ENCODE data around the gene HSPA14.
A peak's percentile ranks its signal among the peaks of the same experiment; 100 is the strongest.
"Not testable (repeated sequence)": the region's sequence is repeated elsewhere in the genome, so short reads cannot be mapped to it uniquely, and the experiment has no call there.

The HSPA14 gene

DNA sequence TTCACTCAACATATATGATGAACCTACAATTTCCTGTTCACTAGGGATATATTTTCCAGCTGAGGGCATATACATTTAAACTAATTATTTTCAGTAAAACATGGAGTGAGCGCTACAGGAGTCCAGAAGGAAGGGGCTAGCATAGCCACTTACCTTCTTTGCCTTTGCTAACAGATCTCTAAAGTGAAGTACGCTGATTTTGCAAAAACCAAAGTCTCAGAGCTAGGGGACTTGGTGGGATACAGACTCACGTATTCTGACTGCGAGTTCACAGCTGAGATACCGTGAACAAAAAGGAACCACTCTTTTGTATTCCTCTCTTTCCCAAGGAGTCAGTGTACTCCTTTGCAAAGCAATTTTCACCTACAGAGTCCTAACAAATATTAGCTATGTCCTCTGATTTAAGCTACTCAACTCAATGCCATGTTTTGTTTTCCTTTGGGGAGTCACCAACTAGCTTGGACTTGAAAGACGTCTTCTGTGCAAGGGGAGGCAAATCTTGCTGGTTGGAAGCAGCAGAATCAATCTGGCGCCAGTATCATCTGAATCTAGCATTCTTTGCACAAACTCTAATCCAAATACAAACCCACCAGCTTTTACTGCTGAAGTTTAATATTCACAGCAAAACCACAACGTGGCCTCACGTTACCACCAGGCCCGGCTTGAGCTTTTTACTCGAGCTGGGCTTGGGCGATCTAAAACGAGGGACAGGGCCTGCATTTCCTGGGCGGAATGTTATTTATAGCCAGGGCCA, 926 bp upstream of the HSPA14 start:
- no peak for DNase-seq

DNA sequence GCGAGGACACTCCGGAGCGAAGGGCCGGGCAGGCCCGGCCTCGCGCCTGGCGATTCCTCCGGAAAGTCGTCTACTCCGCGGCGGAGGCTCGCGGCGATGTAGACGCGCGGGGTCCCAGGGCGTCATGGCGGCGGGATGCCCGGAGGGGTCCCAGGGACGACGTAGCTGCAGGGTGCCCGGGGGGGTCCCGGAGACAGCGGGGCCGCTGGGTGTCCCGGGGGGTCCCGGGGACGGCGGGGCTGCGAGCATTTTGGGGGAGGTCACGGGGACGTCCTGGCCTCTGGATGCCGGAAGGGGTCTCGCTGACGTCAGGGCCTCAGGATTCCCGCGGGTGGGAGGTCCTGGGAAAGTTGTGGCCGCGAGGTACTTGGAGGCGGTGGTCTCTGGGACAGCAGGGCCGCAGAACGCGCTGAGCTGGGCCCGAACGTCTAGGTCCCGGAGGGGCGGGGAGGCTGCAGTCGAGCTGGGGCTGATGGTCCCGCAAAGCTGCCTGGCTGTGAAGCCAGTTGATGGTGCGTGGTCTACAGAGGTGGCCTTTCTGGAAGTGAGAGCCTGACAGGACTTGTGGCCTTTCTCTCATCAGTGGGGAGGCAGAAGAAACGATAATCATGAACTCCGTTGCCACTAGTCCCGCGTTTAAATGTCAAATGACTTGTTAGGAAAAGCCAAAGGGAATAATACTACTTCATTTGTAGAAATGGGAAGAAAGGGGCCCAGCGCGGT, 637 bp downstream of the HSPA14 start:
- no peak for DNase-seq

- DNase-seq = no peak
Measured at GRCh38 chr10:14839305-14839695, 1.2 kb downstream of the HSPA14 start.

DNA sequence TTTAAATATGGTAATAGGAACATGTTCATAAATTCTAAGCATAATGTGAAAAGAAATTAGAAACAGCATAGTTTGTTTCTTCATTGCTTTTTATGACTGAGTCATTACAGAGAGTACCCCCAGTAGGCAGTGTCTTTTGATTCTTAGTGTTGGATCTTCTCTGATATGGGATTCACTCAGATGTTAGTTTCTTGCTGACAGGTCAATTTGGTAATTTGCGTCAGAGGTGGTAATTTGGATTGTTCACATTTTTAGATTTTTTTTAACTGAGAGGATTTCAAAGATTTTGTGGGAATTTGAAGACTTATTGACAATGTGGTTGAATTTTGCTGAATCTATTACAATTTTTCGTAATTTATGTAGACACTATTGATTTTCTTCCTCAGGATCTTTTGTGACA, 2.1 kb downstream of the HSPA14 start:
- DNase-seq = no peak

- DNase-seq = peak; percentile 18 to 36
Measured at GRCh38 chr10:14843327-14843988, 5.4 kb downstream of the HSPA14 start.

GRCh38 chr10:14844948-14845347, 6.8 kb downstream of the HSPA14 start:
- no peak for DNase-seq

- DNase-seq = no peak
Measured at GRCh38 chr10:14852236-14852635, 14.1 kb downstream of the HSPA14 start.

DNA sequence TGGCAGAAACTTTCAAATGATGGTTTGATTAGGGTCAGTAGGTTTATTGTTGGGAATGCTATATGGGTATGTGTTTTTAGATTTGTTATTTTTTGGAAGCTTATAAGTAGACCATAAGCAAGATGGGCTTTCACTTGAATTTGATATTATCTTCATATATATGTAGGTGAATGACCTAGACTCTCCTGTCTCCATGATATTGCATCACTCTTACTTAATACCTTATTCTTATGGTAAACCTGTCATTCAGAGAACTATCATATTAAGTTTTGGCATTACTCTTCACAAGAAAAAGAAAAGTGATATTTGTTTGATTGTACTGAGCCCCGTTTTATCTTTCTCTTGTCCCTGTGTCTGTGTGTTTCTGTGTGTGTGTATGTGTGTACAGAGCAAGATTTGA, 17.3 kb downstream of the HSPA14 start:
- DNase-seq = no peak

DNA sequence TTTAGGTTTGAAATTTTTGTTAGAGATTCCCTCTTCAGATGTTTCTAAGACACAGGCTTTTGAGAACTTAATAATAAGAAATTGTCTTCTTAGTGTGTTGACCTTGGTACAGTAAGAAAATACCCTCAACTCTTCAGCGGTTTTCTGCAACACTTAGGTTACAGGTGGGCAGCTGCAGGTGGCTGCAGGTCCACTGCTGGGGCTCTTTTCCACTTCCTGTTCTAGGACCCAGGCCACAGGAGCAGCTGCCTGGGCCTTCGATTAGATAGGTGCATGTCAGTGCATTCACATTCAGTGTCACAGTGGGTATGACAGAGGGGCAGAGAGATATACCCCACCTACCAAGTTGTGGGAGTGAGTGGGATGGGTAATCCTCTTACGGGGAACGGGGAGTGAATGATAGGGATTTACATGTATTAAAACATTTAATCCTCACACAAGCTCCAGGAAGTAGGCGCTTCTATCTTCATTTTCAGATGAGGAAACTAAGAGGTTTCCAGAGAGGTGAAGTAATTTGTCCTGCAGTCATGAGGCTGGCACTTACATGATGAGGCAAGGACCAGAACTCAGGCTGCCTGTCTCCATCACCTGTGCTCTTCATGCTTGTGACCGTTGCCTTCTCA, 20.3 kb downstream of the HSPA14 start:
- DNase-seq = no peak

GRCh38 chr10:14859043-14859442, 20.9 kb downstream of the HSPA14 start:
- no peak for DNase-seq

DNA sequence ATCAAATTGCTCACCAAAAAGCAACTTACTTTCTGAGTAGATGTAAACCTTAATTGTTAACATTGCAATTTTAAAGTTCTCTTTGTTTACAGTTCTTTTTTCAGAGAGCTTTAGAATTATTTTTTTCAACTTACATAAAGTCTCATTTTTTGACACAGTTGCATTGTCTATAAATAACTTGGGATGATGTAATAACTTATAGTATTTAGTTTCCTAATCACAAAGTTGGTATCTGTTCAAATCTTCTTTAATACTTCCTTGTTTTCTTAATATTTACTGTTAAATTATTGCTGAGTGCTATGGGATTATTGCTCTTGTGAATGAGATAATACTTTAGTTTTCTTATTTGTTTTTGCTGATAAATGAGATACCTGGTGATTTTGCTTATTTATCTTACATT, 21.7 kb downstream of the HSPA14 start:
- no peak for DNase-seq

DNA sequence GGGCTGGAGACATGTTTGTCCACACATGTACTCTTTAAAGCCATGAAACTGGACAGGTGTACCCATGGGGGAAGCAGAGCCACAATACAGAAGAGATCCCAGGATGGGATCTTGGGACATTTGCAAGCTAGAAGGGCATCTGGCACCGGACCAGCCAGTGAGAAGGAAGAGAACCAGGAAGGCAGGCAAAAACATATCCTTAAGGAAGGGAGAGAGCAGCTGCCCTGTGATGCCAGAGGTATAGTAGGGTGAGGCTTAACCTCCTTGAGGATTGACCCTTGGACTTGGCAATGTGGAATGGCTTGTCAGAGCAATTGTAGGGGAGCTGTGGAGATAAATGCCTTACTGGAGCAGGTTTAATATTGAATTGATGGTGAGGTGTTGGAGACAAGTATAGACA, 22.7 kb downstream of the HSPA14 start:
- DNase-seq = no peak

GRCh38 chr10:14864466-14864865, 26.4 kb downstream of the HSPA14 start:
- not testable (repeated sequence) for DNase-seq

GRCh38 chr10:14864871-14865270, 26.8 kb downstream of the HSPA14 start:
- not testable (repeated sequence) for DNase-seq

GRCh38 chr10:14873090-14873760, 35.1 kb downstream of the HSPA14 start:
- no peak for DNase-seq

DNA sequence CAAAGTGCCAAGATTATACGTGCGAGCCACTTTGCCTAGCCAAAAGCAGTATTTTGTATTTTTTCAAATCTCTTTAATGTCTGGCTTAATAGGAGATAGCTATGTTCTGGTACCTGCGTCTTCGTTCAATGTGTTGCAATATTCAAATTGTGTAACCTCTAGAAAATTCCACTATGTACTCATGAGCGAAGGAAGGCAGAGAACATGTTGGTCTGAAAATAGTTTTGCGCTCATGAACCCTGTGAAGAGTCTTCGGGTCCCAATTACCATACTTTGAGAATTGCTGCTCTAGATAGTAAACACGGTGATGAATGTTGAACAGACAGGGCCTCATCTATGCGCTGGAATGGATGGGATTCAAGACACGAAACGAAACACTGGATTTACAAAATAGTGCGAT, 37.8 kb downstream of the HSPA14 start:
- no peak for DNase-seq

DNA sequence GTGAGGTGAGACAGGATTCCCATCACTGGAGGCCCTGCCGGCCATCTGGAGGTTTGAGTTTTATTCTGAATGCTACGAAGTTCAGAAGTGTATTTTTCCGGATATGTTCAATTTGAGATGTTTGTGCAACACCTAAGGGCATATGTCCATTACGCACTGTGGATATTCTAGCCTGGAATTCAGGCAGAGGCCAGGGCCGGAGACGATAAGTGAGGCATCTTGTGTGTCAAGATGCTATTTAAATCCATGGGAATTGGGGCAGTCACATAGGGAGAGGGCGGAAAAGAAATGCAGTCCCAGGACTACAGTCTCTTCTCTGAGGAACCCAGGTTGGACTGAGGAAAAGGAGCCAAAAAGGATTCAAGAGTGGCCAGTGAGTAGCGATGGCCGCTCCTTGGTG, 38.7 kb downstream of the HSPA14 start:
- DNase-seq = no peak

DNA sequence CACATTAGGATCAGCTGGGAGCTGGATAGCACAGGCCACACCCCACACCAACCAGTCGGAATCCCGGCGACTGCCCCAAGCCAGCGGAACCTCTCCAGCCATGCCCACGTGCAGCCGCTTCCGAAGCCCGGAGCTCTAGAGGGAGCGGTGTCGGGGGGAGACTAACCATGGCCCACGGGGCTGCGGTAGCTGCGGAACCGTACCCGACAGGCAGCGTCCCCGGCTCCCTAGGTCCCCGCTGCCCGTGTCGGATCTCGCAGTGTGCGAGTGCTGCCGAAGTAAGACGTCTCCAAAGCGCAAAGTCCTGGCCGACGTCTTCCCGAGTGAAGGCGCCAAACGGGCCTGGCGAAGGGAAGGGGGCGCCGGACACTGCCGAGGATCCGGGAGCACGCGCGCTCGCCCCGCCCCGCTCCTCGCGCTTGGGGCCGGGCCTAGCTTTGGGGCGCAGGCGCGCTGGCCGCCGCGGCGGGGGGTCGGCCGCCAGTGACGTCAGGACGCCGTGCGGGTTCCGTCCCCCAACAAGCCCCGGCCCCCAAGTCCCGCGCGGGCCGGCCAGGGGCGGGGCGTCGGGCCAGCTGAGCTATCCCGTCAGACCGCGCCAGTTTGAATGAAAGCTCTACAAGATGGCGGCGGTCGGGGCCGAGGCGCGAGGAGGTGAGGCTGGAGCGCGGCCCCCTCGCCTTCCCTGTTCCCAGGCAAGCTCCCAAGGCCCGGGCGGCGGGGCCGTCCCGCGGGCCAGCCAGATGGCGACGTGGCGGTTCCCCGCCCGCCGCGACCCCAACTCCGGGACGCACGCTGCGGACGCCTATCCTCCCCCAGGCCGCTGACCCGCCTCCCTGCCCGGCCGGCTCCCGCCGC, 40.4 kb downstream of the HSPA14 start, which contains the start of gene SUV39H2:
SUV39H2 (plus strand) TSS at position 601 of the 858 bp plus-strand sequence; CDS start at position 624, 23 bp downstream.
- DNase-seq = peak; percentile 35 to 65

DNA sequence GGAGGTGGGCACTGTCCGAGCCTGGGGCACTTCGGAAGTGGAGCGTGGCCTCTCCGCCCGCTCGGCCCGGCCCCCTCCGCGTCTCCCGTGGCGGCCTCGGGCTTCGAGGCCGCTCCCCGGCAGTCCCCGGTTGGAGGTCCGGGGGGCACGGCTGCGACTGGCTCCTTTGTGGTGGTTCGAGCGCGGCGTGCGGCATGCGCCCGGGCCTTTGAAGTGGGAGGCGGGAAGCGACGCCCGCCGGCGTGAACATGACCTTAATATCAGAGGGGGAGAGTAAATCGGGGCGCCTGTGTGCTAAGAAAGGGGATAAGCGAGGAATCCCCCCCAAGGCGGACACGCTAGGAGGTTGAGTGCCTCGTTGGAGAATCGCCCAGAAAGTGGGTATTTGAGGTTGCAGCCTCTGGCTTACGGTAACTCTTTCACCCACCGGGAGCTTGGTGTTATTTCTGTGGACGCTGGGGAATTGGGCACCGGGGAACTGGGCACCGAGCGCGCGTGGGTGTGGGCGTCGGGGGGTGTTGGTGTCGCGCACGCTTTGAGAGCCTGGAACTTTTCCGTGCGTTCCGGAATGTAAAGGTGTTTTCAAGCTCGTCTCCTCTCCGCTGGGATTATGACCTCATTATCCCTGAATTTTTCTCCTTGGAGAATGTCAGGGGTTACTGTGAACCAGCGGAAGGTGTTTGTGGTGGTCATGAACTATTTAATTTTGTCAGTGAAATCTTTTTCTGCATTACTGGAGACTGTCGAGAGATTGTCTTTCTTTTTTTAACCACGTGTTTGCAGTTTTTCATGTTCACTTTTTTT, 41.2 kb downstream of the HSPA14 start:
- no peak for DNase-seq

- no peak for DNase-seq
Measured at GRCh38 chr10:14879928-14880193, 41.8 kb downstream of the HSPA14 start.

- no peak for DNase-seq
Measured at GRCh38 chr10:14880229-14880628, 42.1 kb downstream of the HSPA14 start.
